ENCODE measurements around the gene NUDT1.

- TF ChIP-seq CTCF (IDR thresholded peaks at IDR 0.05) (no peak), POLR2A (IDR thresholded peaks at IDR 0.05) (no peak), POLR2AphosphoS5 (IDR thresholded peaks at IDR 0.05) (no peak)
Measured at GRCh38 chr7:2245883-2246675, 4.1 kb downstream of the NUDT1 start.

Measured in upper lobe of left lung (tissue), 4 donors.